Loucy (cell line): ENCODE measurements around the gene CHEK2.
"Not testable (repeated sequence)": the region's sequence is repeated elsewhere in the genome, so short reads cannot be mapped to it uniquely, and the experiment has no call there.

Experiments
- H2AFZ ChIP-seq: fragments of 200-600 bp; sonication (generic); 2 replicates; pipeline ENCODE4 v1.6.0; 2016; ENCODE audit warnings: antibody characterized with exemption, mild to moderate bottlenecking, low read length, moderate library complexity
- H3F3A ChIP-seq: fragments of 200-600 bp; 2 replicates; pipeline ENCODE4 v1.6.0; 2016; ENCODE audit warnings: antibody characterized with exemption, low read depth, mild to moderate bottlenecking
- H3K27me3 ChIP-seq: fragments of 200-600 bp; sonication (generic); 2 replicates; pipeline ENCODE4 v1.6.1; 2014; ENCODE audit warnings: low read length, mild to moderate bottlenecking; ENCODE audit not compliant: insufficient read depth, poor library complexity, severe bottlenecking
- H3K36me3 ChIP-seq: fragments of 200-600 bp; sonication (generic); 2 replicates; pipeline ENCODE4 v1.6.1; 2016; ENCODE audit warnings: low read length; ENCODE audit not compliant: insufficient read depth
- H3K4me1 ChIP-seq: fragments of 200-600 bp; sonication (generic); 2 replicates; pipeline ENCODE4 v1.5.1; 2014; ENCODE audit warnings: low read length, mild to moderate bottlenecking; ENCODE audit not compliant: insufficient read depth, poor library complexity, severe bottlenecking
- H3K4me2 ChIP-seq: fragments of 200-600 bp; sonication (generic); 2 replicates; pipeline ENCODE4 v1.6.0; 2014; ENCODE audit warnings: antibody characterized with exemption, low read length, low read depth, mild to moderate bottlenecking; ENCODE audit not compliant: poor library complexity, severe bottlenecking
- H3K4me3 ChIP-seq: fragments of 200-600 bp; sonication (generic); 2 replicates; pipeline ENCODE4 v1.5.1; 2014; ENCODE audit warnings: low read length, mild to moderate bottlenecking, mixed read lengths; ENCODE audit not compliant: poor library complexity, severe bottlenecking
- H3K79me2 ChIP-seq: fragments of 200-600 bp; sonication (generic); 2 replicates; pipeline ENCODE4 v1.6.1; 2014; ENCODE audit warnings: low read length; ENCODE audit not compliant: insufficient read depth
- H3K9ac ChIP-seq: fragments of 200-600 bp; sonication (generic); 2 replicates; pipeline ENCODE4 v1.6.0; 2014; ENCODE audit warnings: mild to moderate bottlenecking, low read depth, low read length, moderate library complexity; ENCODE audit not compliant: poor library complexity, severe bottlenecking
- H3K9me2 ChIP-seq: fragments of 200-600 bp; sonication (generic); replicated peaks from 2 replicates; pipeline ENCODE4 v1.6.1; 2016; ENCODE audit warnings: low read depth, low read length, mixed read lengths
- H3K9me3 ChIP-seq: fragments of 200-600 bp; sonication (generic); 2 replicates; pipeline ENCODE4 v1.6.1; 2014; ENCODE audit warnings: mild to moderate bottlenecking, antibody characterized with exemption, low read length, low read depth; ENCODE audit not compliant: insufficient read depth
- H4K20me1 ChIP-seq: fragments of 200-600 bp; sonication (generic); 2 replicates; pipeline ENCODE4 v1.6.0; 2014; ENCODE audit warnings: antibody characterized with exemption, low read length, mild to moderate bottlenecking; ENCODE audit not compliant: insufficient read depth, poor library complexity, severe bottlenecking
- EZH2phosphoT487 ChIP-seq: fragments of 200-600 bp; IDR thresholded peaks from 2 replicates; pipeline ENCODE4 v1.6.1; 2018; ENCODE audit warnings: antibody characterized with exemption, mild to moderate bottlenecking, moderate library complexity, borderline replicate concordance
- TF ChIP-seq, protein P1 (sequence below): fragments of 200-600 bp; sonication (generic); conservative IDR thresholded peaks from 2 replicates; pipeline ENCODE4 v1.5.1; 2014; ENCODE audit warnings: mild to moderate bottlenecking, antibody characterized with exemption, low read length

The CHEK2 gene

GRCh38 chr22:28669387-28669786 is 72.2 kb downstream of the CHEK2 start:
- Histone ChIP-seq H3K4me1 (peaks cover 6% of the 10 kb centered on the region), H3K36me3 (no peaks in the 10 kb centered on the region), H4K20me1 (peaks cover 10% of the 10 kb centered on the region), H3K4me3 (no peak overlapping the region), H3K9ac (no peak overlapping the region), H3K9me2 (no peaks in the 10 kb centered on the region), H3K9me3 (no peaks in the 10 kb centered on the region; the same call in 1 of the 2 replicates), H3F3A (0 out of 2 replicates have a peak, but pooled peaks cover 5% of the 10 kb centered on the region), H3K79me2 (no peaks in the 10 kb centered on the region), H3K4me2 (no peak overlapping the region), H2AFZ (no peak overlapping the region), H3K27me3 (peaks cover 18% of the 10 kb centered on the region)
- TF ChIP-seq EZH2phosphoT487, result no peak
- TF ChIP-seq, protein P1, sequence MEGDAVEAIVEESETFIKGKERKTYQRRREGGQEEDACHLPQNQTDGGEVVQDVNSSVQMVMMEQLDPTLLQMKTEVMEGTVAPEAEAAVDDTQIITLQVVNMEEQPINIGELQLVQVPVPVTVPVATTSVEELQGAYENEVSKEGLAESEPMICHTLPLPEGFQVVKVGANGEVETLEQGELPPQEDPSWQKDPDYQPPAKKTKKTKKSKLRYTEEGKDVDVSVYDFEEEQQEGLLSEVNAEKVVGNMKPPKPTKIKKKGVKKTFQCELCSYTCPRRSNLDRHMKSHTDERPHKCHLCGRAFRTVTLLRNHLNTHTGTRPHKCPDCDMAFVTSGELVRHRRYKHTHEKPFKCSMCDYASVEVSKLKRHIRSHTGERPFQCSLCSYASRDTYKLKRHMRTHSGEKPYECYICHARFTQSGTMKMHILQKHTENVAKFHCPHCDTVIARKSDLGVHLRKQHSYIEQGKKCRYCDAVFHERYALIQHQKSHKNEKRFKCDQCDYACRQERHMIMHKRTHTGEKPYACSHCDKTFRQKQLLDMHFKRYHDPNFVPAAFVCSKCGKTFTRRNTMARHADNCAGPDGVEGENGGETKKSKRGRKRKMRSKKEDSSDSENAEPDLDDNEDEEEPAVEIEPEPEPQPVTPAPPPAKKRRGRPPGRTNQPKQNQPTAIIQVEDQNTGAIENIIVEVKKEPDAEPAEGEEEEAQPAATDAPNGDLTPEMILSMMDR, result no peak

GRCh38 chr22:28663569-28663942 is 78.1 kb downstream of the CHEK2 start:
- H3K9me3 ChIP-seq, H3K4me1 ChIP-seq, H3K36me3 ChIP-seq, H3K9me2 ChIP-seq, H3K4me3 ChIP-seq, H3F3A ChIP-seq, H3K9ac ChIP-seq, H2AFZ ChIP-seq, H4K20me1 ChIP-seq, H3K4me2 ChIP-seq, H3K79me2 ChIP-seq, H3K27me3 ChIP-seq: not testable (repeated sequence)

DNA sequence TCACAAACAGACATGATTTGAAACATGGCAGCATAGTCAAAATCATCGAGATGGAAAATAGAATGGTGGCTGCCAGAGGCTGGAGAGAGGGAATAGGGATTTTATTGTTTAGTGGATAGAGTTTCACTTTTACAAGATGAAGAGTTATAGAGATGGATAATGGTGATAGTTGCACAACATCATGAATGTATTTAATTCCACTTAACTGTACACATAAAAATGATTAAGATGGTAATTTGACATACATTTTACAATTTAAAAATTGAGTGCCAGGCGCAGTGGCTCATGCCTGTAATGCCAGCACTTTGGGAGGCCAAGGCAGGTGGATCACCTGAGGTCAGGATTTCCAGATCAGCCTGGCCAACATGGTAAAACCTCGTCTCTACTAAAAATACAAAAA is 83.2 kb downstream of the CHEK2 start:
- H2AFZ ChIP-seq, result no peak overlapping the region
- H3K9me2 ChIP-seq, result no peaks in the 10 kb centered on the region
- H3K79me2 ChIP-seq, result no peaks in the 10 kb centered on the region
- no peak overlapping the region for H3K4me2 ChIP-seq
- H3K4me1 ChIP-seq, result peaks cover 9% of the 10 kb centered on the region
- TF ChIP-seq, protein P1, result no peak
- TF ChIP-seq EZH2phosphoT487, result no peak
- H3K36me3 ChIP-seq, result no peaks in the 10 kb centered on the region
- no peaks in the 10 kb centered on the region for H3F3A ChIP-seq
- H4K20me1 ChIP-seq, result no peaks in the 10 kb centered on the region
- H3K4me3 ChIP-seq, result no peak overlapping the region
- no peaks in the 10 kb centered on the region for H3K27me3 ChIP-seq
- no peak overlapping the region for H3K9ac ChIP-seq
- H3K9me3 ChIP-seq, result 0 out of 2 replicates have a peak, but pooled peaks cover 3% of the 10 kb centered on the region

GRCh38 chr22:28656181-28656580 is 85.4 kb downstream of the CHEK2 start:
- H3K27me3 ChIP-seq, result no peaks in the 10 kb centered on the region
- no peaks in the 10 kb centered on the region for H3K9me2 ChIP-seq
- H2AFZ ChIP-seq, result peak overlapping the region; percentile 1; the same call in 1 of the 2 replicates
- H3K4me3 ChIP-seq, result no peak overlapping the region
- H3K9me3 ChIP-seq, result 0 out of 2 replicates have a peak, but pooled peaks cover 3% of the 10 kb centered on the region
- no peak for TF ChIP-seq EZH2phosphoT487
- TF ChIP-seq, protein P1, result no peak
- H3F3A ChIP-seq, result no peaks in the 10 kb centered on the region
- H3K9ac ChIP-seq, result no peak overlapping the region
- H3K4me1 ChIP-seq, result peaks cover 9% of the 10 kb centered on the region
- no peaks in the 10 kb centered on the region for H3K79me2 ChIP-seq
- H4K20me1 ChIP-seq, result no peaks in the 10 kb centered on the region
- H3K4me2 ChIP-seq, result peak overlapping the region; percentile 15
- H3K36me3 ChIP-seq, result no peaks in the 10 kb centered on the region
